GM12878 (cell line): ENCODE measurements around the gene TFB1M. TPM values are rescaled to one million over a fixed set of nuclear protein-coding genes. Genes with fewer than 3 reads are reported as not detected.

Source experiments
- ATAC-seq: fragments of 200-7000 bp; cut with Tn5 transposase; 3 replicates; pipeline ENCODE4 v1.9.1; 2020; ENCODE audit warnings: mild to moderate bottlenecking, moderate library complexity
- BruUV-seq: library from RNA; stranded (reverse); fragments of 400-500 nt; replicated peaks from 2 replicates; lab custom pipeline; 2021; lab: Mats Ljungman, UMichigan
- CTCF ChIA-PET: fragments of 300-600 bp; sonication (Branson Sonifier 250); formaldehyde crosslinking; extraction: SDS; loops from one replicate; lab custom pipeline; 2021; ENCODE audit warnings: inconsistent platforms; lab: Yijun Ruan, JAX
- POLR2A ChIA-PET: fragments of 350-600 bp; formaldehyde crosslinking; extraction: SDS; loops from one replicate; lab custom pipeline; 2021; ENCODE audit warnings: inconsistent platforms; lab: Charles Lee
- RAD21 ChIA-PET: fragments of 300-600 bp; sonication (Branson Sonifier 250); formaldehyde crosslinking; loops from one replicate; lab custom pipeline; 2023; ENCODE audit warnings: antibody characterized with exemption; ENCODE audit not compliant: unreplicated experiment; lab: Charles Lee
- SMC1A ChIA-PET: fragments of 300-600 bp; sonication (Branson Sonifier 250); formaldehyde crosslinking; loops from one replicate; lab custom pipeline; 2023; ENCODE audit not compliant: unreplicated experiment, uncharacterized antibody; lab: Charles Lee
- DNase-seq: peaks from one replicate; pipeline ENCODE4 v3.0.0-alpha.2; 2011; ENCODE audit warnings: low read depth, low spot score
- FAIRE-seq: peaks from 3 replicates; lab custom pipeline; 2011; peaks lifted over from hg19 to GRCh38; lab: Jason Lieb, UNC
- H2AFZ ChIP-seq: 2 replicates; pipeline ENCODE4 v1.6.0; 2011; ENCODE audit warnings: low read depth, low read length, control low read depth; ENCODE audit not compliant: control insufficient read depth
- H3K27ac ChIP-seq: 2 replicates; pipeline ENCODE4 v1.5.1; 2011; ENCODE audit warnings: control low read depth; ENCODE audit not compliant: control insufficient read depth, insufficient read depth
- H3K27me3 ChIP-seq, 2 experiments: replicated peaks in 1 of 2; 2 replicates each; pipeline versions ENCODE4 v1.6.0 to v1.6.1; 2011; ENCODE audit warnings: low read length in 1 of 2; ENCODE audit not compliant: control insufficient read depth in 2 of 2, insufficient read depth in 2 of 2
- H3K36me3 ChIP-seq, 2 experiments: 2 replicates each; pipeline ENCODE4 v1.5.1; 2011; ENCODE audit warnings: low read length in 1 of 2; ENCODE audit not compliant: control insufficient read depth in 2 of 2, insufficient read depth in 2 of 2
- H3K4me1 ChIP-seq: 2 replicates; pipeline ENCODE4 v1.6.1; 2011; ENCODE audit warnings: mild to moderate bottlenecking, low read length, moderate library complexity, mixed read lengths; ENCODE audit not compliant: control insufficient read depth, insufficient read depth
- H3K4me2 ChIP-seq: 2 replicates; pipeline ENCODE4 v1.6.0; 2011; ENCODE audit warnings: control low read depth; ENCODE audit not compliant: control insufficient read depth, insufficient read depth
- H3K4me3 ChIP-seq: fragments of 200-600 bp; sonication (generic); 2 replicates; pipeline ENCODE4 v1.5.1; 2016
- H3K79me2 ChIP-seq: 2 replicates; pipeline ENCODE4 v1.6.0; 2011; ENCODE audit warnings: low read length; ENCODE audit not compliant: control insufficient read depth, insufficient read depth
- H3K9ac ChIP-seq: 2 replicates; pipeline ENCODE4 v1.8.0; 2011; ENCODE audit warnings: low read length, control low read depth, mixed read lengths; ENCODE audit not compliant: control insufficient read depth, insufficient read depth
- H3K9me3 ChIP-seq: replicated peaks from 3 replicates; pipeline ENCODE4 v1.5.1; 2011; ENCODE audit warnings: mild to moderate bottlenecking, low read length; ENCODE audit not compliant: control insufficient read depth, insufficient read depth
- H4K20me1 ChIP-seq: 2 replicates; pipeline ENCODE4 v1.6.0; 2011; ENCODE audit not compliant: control insufficient read depth, insufficient read depth
- CHD1 ChIP-seq: IDR thresholded peaks from 2 replicates; pipeline ENCODE4 v1.6.1; 2012; ENCODE audit warnings: low read depth, low read length, improper control_type of control experiment
- GATAD2B ChIP-seq: fragments of 450-650 bp; conservative IDR thresholded peaks from 2 replicates; pipeline ENCODE4 v1.6.1; 2017; ENCODE audit warnings: low read depth, mild to moderate bottlenecking, moderate library complexity
- NR2C1 ChIP-seq: fragments of 450-650 bp; IDR thresholded peaks from 2 replicates; pipeline ENCODE4 v1.6.1; 2017; ENCODE audit warnings: antibody characterized with exemption, mild to moderate bottlenecking, moderate library complexity
- PML ChIP-seq: IDR thresholded peaks from 2 replicates; pipeline ENCODE4 v1.6.1; 2012; ENCODE audit warnings: low read length, inconsistent platforms
- TARDBP ChIP-seq: IDR thresholded peaks from 2 replicates; pipeline ENCODE4 v1.6.1; 2016; ENCODE audit warnings: borderline replicate concordance
- WGBS: methylation state at CpG from one replicate; pipeline ENCODE4 v1.1.6; 2016; ENCODE audit warnings: low lambda C conversion rate; ENCODE audit not compliant: insufficient replicate concordance, insufficient coverage; ENCODE audit errors: missing lambda C conversion rate; 5-methylcytosine and 5-hydroxymethylcytosine counted together
- in situ Hi-C: fragments of 300-500 bp; cut with MboI; formaldehyde crosslinking; loops from 9 replicates; pipeline ENCODE4 v1.14.3; 2018; ENCODE audit warnings: mixed read lengths
- intact Hi-C: fragments of 100-400 bp; cut with micrococcal nuclease; formaldehyde crosslinking; loops from one replicate; pipeline ENCODE4 v1.14.2; 2022; ENCODE audit not compliant: unreplicated experiment
- polyA plus RNA-seq, 11 experiments: library from polyadenylated mRNA; depleted of rRNA in 4 of 11; unstranded in 6 of 11; stranded (reverse) in 5 of 11; fragments of >200 nt; fragmentation: Nextera tagmentation in 4 of 11; fragmentation: Illumina TruSeq in 1 of 11; extraction: Ambion mirVana in 4 of 11; extraction: Trizol in 1 of 11; gene quantifications; 1 replicate in 1 of 11; 2 replicates in 10 of 11; pipeline versions ENCODE4 v1.2.1 to v1.2.3, GENCODE V29; 2011 to 2016; ENCODE audit warnings: inconsistent platforms in 2 of 11, missing spikeins in 2 of 11, low read depth in 1 of 11
- total RNA-seq, 4 experiments: library from RNA; depleted of rRNA in 3 of 4; stranded (reverse); fragments of >200 nt in 3 of 4; fragmentation: Illumina TruSeq in 1 of 4; extraction: Trizol in 1 of 4; gene quantifications; 2 replicates each; pipeline versions ENCODE4 v1.2.1 to v1.2.3, GENCODE V29; 2013 to 2021
- TF ChIP-seq, protein P1 (sequence below): IDR thresholded peaks from 2 replicates; pipeline ENCODE4 v1.6.1; 2011; ENCODE audit warnings: low read depth, low read length, improper control_type of control experiment, borderline replicate concordance
- TF ChIP-seq, protein P2 (sequence below): fragments of 450-650 bp; conservative IDR thresholded peaks from 2 replicates; pipeline ENCODE4 v1.6.1; 2017; ENCODE audit warnings: mild to moderate bottlenecking, moderate library complexity

TFB1M gene
- total and polyA plus RNA-seq, 10 of the 15 experiments (the other 5 are each of a cell fraction or from before 2014, with no cell fraction given), result 29.9 to 117 (median 41.3) TPM

GRCh38 chr6:155245193-155245592 is 69.1 kb downstream of the TFB1M start:
- Histone ChIP-seq H3K9ac (no peak overlapping the region), H2AFZ (no peak overlapping the region), H3K4me1 (peaks cover 4% of the 10 kb centered on the region; the same call in 1 of the 2 replicates), H3K4me3 (no peak overlapping the region), H4K20me1 (no peaks in the 10 kb centered on the region), H3K4me2 (no peak overlapping the region), H3K9me3 (no peaks in the 10 kb centered on the region), H3K36me3 (peaks cover 5 to 6% of the 10 kb centered on the region in 2 experiments), H3K27ac (no peak overlapping the region), H3K27me3 (no peaks in the 10 kb centered on the region), H3K79me2 (no peaks in the 10 kb centered on the region)
- POLR2A ChIA-PET, result no interaction called here
- SMC1A ChIA-PET, result interaction anchor here (0.9 to 11.0 kb wide), 4 partner anchors 9 to 317 kb away, joined by 3 to 224 read pairs (median 4); no protein-coding TSS in a partner anchor
- BruUV-seq, result no TSS peak
- in situ Hi-C loops, result no loop called here
- DNase-seq (no peak), ATAC-seq (no peak), FAIRE-seq (no peak)
- CTCF ChIA-PET, result interaction anchor here (8.5 kb wide), 1 partner anchor 67 kb away, joined by 228 read pairs; no protein-coding TSS in a partner anchor
- intact Hi-C loops, result loop anchor here (5.0 to 10.0 kb wide), 2 partner anchors 380 to 568 kb away; no protein-coding TSS in a partner anchor
- over 99% methylated on average over 7 of the region's 7 CpGs for WGBS
- TF ChIP-seq TARDBP (no peak), NR2C1 (no peak), GATAD2B (no peak), CHD1 (no peak), PML (no peak)
- TF ChIP-seq, protein P1, sequence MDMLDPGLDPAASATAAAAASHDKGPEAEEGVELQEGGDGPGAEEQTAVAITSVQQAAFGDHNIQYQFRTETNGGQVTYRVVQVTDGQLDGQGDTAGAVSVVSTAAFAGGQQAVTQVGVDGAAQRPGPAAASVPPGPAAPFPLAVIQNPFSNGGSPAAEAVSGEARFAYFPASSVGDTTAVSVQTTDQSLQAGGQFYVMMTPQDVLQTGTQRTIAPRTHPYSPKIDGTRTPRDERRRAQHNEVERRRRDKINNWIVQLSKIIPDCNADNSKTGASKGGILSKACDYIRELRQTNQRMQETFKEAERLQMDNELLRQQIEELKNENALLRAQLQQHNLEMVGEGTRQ, result no peak
- TF ChIP-seq, protein P2, sequence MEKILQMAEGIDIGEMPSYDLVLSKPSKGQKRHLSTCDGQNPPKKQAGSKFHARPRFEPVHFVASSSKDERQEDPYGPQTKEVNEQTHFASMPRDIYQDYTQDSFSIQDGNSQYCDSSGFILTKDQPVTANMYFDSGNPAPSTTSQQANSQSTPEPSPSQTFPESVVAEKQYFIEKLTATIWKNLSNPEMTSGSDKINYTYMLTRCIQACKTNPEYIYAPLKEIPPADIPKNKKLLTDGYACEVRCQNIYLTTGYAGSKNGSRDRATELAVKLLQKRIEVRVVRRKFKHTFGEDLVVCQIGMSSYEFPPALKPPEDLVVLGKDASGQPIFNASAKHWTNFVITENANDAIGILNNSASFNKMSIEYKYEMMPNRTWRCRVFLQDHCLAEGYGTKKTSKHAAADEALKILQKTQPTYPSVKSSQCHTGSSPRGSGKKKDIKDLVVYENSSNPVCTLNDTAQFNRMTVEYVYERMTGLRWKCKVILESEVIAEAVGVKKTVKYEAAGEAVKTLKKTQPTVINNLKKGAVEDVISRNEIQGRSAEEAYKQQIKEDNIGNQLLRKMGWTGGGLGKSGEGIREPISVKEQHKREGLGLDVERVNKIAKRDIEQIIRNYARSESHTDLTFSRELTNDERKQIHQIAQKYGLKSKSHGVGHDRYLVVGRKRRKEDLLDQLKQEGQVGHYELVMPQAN, result no peak
- RAD21 ChIA-PET, result interaction anchor here (1.1 to 10.1 kb wide), 2 partner anchors 64 to 67 kb away, joined by 3 to 178 read pairs; no protein-coding TSS in a partner anchor
